Posterior cingulate gyrus (tissue), 11 donors: Measurements from ENCODE around the gene FGF13.

ENCODE experiments used
- DNase-seq, 10 donors: peaks; one replicate each; pipeline versions ENCODE4 v3.0.0 to v3.0.0-alpha.2; 2020 to 2021; ENCODE audit warnings: mixed read lengths in 3 of 10
- intact Hi-C: fragments of 100-400 bp; cut with DNase I; formaldehyde crosslinking; loops from one replicate; pipeline ENCODE4 v1.15.1; 2023

Gene FGF13

DNA sequence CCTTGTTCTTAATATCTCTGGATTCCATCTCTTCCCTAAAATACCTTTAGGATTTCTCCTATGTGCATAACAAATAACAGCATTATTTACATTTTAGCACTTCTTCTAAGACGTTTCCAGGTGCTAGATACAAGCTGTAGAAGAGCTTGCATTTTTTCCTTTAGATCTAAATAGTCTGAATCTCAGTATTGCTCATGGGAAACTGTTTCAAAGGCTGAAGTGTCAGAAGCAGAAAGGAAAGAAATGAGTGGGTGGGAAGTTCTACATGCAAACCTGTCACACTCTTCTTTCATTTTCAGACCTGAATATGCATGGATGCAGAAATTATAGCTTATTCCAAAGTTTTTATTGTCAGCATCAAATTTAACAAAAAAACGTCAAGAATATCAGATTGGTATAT, 41.8 kb downstream of the FGF13 start:
- no peak for DNase-seq
- intact Hi-C loops = no loop called here

DNA sequence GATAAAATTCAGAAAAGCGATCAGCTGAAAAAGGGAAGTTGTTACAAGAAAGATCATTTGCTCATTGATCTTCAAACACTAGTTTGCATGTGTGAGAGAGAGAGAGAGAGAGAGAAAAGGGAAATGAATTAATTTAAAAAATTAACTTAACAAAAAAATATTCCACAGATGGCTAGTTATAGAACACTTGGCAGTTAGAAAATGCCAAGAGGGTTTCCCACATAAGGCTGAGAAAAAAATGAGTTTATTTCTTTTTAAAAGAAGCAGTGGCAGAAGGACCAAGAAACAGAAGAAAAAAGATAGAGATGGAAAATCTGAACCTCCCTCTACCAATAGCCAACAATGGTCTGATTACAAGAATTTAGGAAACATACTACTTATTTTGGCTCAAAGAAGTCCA, 47.1 kb downstream of the FGF13 start:
- intact Hi-C loops = no loop called here
- no peak for DNase-seq

DNA sequence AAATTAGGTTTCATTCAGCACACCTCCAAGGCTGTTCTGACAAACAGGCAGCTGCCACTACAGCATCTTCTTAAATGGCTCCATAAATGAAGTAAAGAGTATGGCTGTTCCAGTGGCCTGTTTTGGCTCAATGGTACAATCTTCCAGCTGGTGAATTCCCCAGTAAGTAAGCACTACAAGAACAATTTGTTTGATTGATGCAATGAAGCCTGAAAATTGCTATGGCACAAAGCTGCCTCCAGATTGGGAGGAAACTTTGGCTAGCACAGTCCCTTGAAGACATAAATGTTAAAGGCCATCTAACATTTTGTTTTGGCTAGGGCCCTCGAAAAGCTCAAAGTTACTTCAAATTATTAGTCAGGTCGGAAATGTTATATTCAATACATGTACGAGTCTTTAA, 47.5 kb downstream of the FGF13 start:
- intact Hi-C loops = no loop called here
- no peak for DNase-seq

DNA sequence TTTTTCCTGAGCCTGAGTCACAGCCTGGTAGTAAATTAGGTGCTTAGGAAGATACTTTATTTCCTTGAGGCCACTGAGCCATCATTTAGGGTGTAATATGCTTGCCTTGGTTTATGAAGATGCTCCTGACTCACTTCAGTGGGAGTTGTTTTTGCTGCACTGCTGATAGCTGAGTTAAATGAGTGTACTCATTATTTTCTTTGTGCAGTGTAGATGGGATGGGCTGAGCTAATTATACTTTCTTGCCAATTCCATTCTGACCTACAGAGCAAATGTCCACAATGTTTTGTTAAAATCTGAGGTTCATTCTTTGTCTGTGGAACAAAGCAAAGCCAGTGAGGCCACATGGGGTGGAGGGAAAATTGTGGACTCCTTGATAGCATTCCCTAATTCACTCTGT, 60.0 kb downstream of the FGF13 start:
- DNase-seq = no peak
- intact Hi-C loops = no loop called here

DNA sequence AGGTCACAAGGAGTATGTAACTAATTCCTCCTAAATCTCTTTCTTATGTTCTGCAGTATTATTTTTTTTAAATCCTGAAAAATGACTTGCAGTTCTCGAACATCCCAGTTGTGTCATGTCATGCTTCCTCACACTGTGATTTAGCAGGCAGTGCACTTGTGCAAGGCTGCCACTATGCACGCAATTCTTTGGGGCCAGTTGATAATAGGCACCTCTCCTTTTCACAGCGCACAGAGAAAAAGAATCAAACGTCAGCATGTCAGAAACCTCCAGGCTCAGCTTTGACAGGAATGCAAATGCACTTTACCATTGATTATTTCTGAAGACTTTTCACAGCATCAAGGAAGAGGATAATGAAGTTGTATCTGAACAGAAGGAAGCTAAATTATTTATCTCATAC, 62.9 kb downstream of the FGF13 start:
- intact Hi-C loops = no loop called here
- no peak for DNase-seq

DNA sequence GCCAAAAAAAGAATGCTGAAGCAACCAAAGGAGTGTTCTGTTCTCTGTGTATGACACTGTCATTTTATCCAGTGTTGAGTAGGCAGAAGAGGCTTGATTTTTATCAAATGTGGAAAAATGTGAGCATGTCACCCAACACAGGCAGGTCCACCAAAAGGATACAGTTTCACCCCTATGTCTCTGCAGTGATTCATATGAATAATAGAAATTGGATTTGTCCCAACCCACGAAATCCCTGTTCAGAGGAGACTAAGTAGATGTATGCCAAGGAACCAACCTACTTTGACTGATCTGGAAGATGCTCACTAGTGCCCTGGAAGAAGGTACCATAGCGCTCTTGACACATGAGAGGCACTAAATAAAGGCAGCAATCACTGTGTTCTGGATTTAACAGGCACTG, 72.5 kb downstream of the FGF13 start:
- intact Hi-C loops = no loop called here
- DNase-seq = no peak
